Breast epithelium (tissue), 4 donors: Measurements from ENCODE around the gene GGTA1. TPM values are rescaled to one million over a fixed set of nuclear protein-coding genes. Genes with fewer than 3 reads are reported as not detected.

Source experiments
- DNase-seq, 2 donors: peaks; one replicate each; pipeline ENCODE4 v3.0.0-alpha.2; 2019; ENCODE audit warnings: low spot score in 2 of 2
- H3K27ac ChIP-seq, 2 donors: fragments of 200-600 bp; sonication (generic) in 1 of 2; one replicate each; pipeline ENCODE4 v1.5.1; 2016 to 2019; ENCODE audit warnings: mild to moderate bottlenecking in 1 of 2
- H3K27me3 ChIP-seq, 2 donors: fragments of 200-600 bp; sonication (generic) in 1 of 2; one replicate each; pipeline versions ENCODE4 v1.5.1 to v1.6.0; 2017 to 2019; ENCODE audit warnings: control low read depth in 1 of 2, mild to moderate bottlenecking in 1 of 2
- H3K36me3 ChIP-seq: fragments of 200-600 bp; one replicate; pipeline ENCODE4 v1.5.1; 2019
- H3K4me1 ChIP-seq, 2 donors: fragments of 200-600 bp; sonication (generic); one replicate each; pipeline ENCODE4 v1.5.1; 2016 to 2019; ENCODE audit warnings: control low read depth in 1 of 2
- H3K4me3 ChIP-seq, 3 donors: fragments of 200-600 bp; sonication (generic); 1 replicate in 2 of 3; 2 replicates in 1 of 3; pipeline ENCODE4 v1.5.1; 2016 to 2019; ENCODE audit warnings: mild to moderate bottlenecking in 3 of 3, moderate library complexity in 2 of 3
- H3K9me3 ChIP-seq, 2 donors: fragments of 200-600 bp; sonication (generic) in 1 of 2; one replicate each; pipeline ENCODE4 v1.5.1; 2016 to 2019; ENCODE audit warnings: control low read depth in 1 of 2
- POLR2A ChIP-seq: fragments of 450-650 bp; IDR thresholded peaks from one replicate; pipeline ENCODE4 v1.6.1; 2016; ENCODE audit warnings: antibody characterized with exemption, mild to moderate bottlenecking, moderate library complexity
- POLR2AphosphoS5 ChIP-seq, 3 donors: sonication (generic); formaldehyde crosslinking; IDR thresholded peaks; one replicate each; pipeline ENCODE4 v1.6.1; 2017; ENCODE audit warnings: antibody characterized with exemption in 3 of 3
- intact Hi-C: fragments of 100-400 bp; cut with DNase I; formaldehyde crosslinking; loops from one replicate; pipeline ENCODE4 v1.15.1; 2023; ENCODE audit warnings: low total_unique reads
- total RNA-seq, 3 donors: library from RNA; depleted of rRNA; stranded (reverse); fragments of >200 nt; gene quantifications; one replicate each; pipeline ENCODE4 v1.1.0, GENCODE V29; 2016
- TF ChIP-seq, protein P1 (sequence below), 3 donors: fragments of 450-650 bp; IDR thresholded peaks; one replicate each; pipeline ENCODE4 v1.5.1; 2016 to 2017; ENCODE audit warnings: antibody characterized with exemption in 3 of 3, mild to moderate bottlenecking in 3 of 3, moderate library complexity in 3 of 3

GGTA1 gene
- total RNA-seq, 3 donors from 2014 or later = 6.2 to 29.6 (median 11.4) TPM

DNA sequence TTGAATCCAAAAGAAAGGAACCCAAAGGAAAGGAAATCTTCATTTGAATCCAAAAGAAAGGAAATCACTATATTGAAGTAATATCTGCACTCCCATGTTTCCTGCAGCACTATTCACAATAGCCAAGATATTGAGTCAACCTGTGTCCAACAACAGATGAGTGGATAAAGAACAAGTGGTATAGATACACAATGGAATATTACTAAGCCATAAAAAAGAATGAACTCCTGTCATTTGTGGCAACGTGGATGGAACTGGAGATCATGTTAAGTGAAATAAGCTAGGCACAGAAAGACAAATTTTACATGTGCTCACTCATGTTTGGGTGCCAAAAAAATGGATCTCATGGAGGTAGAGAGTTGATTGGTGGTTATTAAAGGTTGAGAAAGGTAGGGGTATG, 71.7 kb downstream of the GGTA1 start:
- H3K27me3 ChIP-seq = no peaks in the 10 kb centered on the region
- no peak for DNase-seq
- TF ChIP-seq POLR2AphosphoS5 (IDR thresholded peaks at IDR 0.05) = no peak
- no peak for TF ChIP-seq POLR2A
- TF ChIP-seq, protein P1, sequence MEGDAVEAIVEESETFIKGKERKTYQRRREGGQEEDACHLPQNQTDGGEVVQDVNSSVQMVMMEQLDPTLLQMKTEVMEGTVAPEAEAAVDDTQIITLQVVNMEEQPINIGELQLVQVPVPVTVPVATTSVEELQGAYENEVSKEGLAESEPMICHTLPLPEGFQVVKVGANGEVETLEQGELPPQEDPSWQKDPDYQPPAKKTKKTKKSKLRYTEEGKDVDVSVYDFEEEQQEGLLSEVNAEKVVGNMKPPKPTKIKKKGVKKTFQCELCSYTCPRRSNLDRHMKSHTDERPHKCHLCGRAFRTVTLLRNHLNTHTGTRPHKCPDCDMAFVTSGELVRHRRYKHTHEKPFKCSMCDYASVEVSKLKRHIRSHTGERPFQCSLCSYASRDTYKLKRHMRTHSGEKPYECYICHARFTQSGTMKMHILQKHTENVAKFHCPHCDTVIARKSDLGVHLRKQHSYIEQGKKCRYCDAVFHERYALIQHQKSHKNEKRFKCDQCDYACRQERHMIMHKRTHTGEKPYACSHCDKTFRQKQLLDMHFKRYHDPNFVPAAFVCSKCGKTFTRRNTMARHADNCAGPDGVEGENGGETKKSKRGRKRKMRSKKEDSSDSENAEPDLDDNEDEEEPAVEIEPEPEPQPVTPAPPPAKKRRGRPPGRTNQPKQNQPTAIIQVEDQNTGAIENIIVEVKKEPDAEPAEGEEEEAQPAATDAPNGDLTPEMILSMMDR (IDR thresholded peaks at IDR 0.05) = no peak
- no peak overlapping the region for H3K27ac ChIP-seq
- intact Hi-C loops = no loop called here
- H3K4me3 ChIP-seq = no peak overlapping the region
- no peaks in the 10 kb centered on the region for H3K9me3 ChIP-seq
- H3K4me1 ChIP-seq = no peaks in the 10 kb centered on the region
- no peaks in the 10 kb centered on the region for H3K36me3 ChIP-seq

DNA sequence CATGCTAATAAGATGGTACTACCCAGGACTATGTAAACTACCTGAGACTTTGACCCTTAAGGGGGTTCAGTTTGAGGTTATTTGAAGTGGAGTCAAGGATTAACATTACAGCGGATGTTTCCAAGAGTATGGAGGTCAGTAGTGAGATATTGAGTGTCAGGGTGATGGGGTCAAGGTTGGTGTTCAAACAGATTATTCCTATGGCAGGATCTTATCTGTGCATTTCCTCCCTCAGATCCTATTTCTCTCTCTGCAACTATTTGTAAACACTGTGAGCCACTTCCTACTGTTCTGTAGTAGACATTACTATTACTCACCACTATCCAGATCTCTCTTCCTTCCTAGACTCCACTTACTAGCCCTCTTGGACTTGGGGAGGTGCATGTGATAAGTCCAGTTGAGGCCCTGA, 75.6 kb downstream of the GGTA1 start:
- intact Hi-C loops = no loop called here
- Histone ChIP-seq H3K4me1 (no peaks in the 10 kb centered on the region), H3K36me3 (no peaks in the 10 kb centered on the region), H3K27ac (no peak overlapping the region), H3K4me3 (no peak overlapping the region), H3K9me3 (no peaks in the 10 kb centered on the region), H3K27me3 (no peaks in the 10 kb centered on the region)
- DNase-seq = no peak
- TF ChIP-seq, protein P1 (IDR thresholded peaks at IDR 0.05) = no peak
- TF ChIP-seq POLR2A = no peak
- TF ChIP-seq POLR2AphosphoS5 (IDR thresholded peaks at IDR 0.05) = no peak

DNA sequence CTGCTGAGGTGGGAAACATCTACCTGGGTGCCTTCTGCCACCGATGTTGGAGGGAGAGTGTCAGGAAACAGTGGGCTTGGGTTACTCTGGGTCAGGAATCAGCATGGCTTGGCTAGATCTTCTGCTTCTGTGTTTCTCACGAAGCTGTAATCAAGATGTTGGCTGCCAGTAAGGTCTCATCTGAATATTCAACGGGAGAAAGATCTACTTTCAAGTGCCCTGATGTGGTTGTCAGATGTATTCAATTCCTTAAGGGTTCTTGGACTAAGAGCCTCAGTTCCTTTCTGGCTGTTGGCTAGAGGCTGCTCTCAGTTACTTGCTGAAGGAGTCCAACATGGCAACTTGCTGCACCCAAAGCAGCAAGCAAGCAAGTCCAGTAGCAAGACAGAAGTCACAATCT, 87.7 kb downstream of the GGTA1 start:
- Histone ChIP-seq H3K27me3 (no peaks in the 10 kb centered on the region), H3K4me3 (no peak overlapping the region), H3K4me1 (no peaks in the 10 kb centered on the region), H3K36me3 (no peaks in the 10 kb centered on the region), H3K27ac (no peak overlapping the region), H3K9me3 (no peaks in the 10 kb centered on the region)
- DNase-seq = no peak
- no peak for TF ChIP-seq POLR2A
- no peak for TF ChIP-seq POLR2AphosphoS5 (IDR thresholded peaks at IDR 0.05)
- TF ChIP-seq, protein P1 (IDR thresholded peaks at IDR 0.05) = no peak
- intact Hi-C loops = no loop called here

DNA sequence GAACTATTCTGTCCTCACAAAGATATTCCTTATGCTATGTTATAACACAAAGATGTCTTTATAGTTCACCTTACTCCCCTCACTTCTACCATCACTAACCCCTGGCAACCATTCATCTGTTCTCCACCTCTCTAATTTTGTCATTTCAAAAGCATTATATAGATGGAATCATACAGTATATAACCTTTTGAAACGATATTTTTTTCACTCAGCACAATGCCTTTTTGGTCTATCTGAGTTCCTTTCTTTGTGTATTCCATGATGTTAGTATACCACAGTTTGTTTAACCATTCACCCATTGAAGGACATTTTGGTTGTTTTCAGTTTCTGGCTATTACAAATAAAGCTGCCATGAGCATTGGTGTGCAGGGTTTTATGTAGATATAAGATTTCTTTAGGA, 93.7 kb downstream of the GGTA1 start:
- H3K9me3 ChIP-seq = no peaks in the 10 kb centered on the region
- no peak overlapping the region for H3K4me3 ChIP-seq
- no peak overlapping the region for H3K27ac ChIP-seq
- TF ChIP-seq POLR2AphosphoS5 (IDR thresholded peaks at IDR 0.05) (no peak), POLR2A (no peak)
- TF ChIP-seq, protein P1 (IDR thresholded peaks at IDR 0.05) = no peak
- intact Hi-C loops = loop anchor here (10.0 kb wide), 1 partner anchor 201 kb away; the partner anchor contains the start of gene RAB14
- H3K4me1 ChIP-seq = no peaks in the 10 kb centered on the region
- no peaks in the 10 kb centered on the region for H3K27me3 ChIP-seq
- no peaks in the 10 kb centered on the region for H3K36me3 ChIP-seq
- no peak for DNase-seq

Other genes starting within 250 kb of the GGTA1 start
- over 10,000 TPM in 1 of 3 donors, 1,000 to 10,000 TPM in 2; 1,290 to 13,922 (median 1,437) TPM for gene GSN, start 231.7 kb downstream of the GGTA1 start, total RNA-seq
- gene STOM, start 129.6 kb downstream of the GGTA1 start, total RNA-seq = 100 to 1,000 TPM; 263 to 444 (median 334) TPM
- gene DAB2IP, start 151.8 kb upstream of the GGTA1 start, total RNA-seq = 10 to 100 TPM; 16.0 to 56.0 (median 55.8) TPM